BLaER1 treated with 17β-estradiol and CSF1 and Interleukin-3, amounts not matched to agents 10 nM and 100 nM (cell line): ENCODE results near the gene HIPK1.

Experiments
- H3K27ac ChIP-seq, 11 experiments: shearing (Covaris generic); formaldehyde crosslinking; 2 replicates each; pipeline ENCODE4 v1.8.1; 2022
- H3K27me3 ChIP-seq, 11 experiments: shearing (Covaris generic); formaldehyde crosslinking; 2 replicates each; pipeline ENCODE4 v1.8.1; 2022
- H3K36me3 ChIP-seq, 11 experiments: shearing (Covaris generic); formaldehyde crosslinking; 2 replicates each; pipeline ENCODE4 v1.8.1; 2022
- H3K4me1 ChIP-seq, 10 experiments: shearing (Covaris generic); formaldehyde crosslinking; 2 replicates each; pipeline ENCODE4 v1.8.1; 2022
- H3K4me2 ChIP-seq, 11 experiments: shearing (Covaris generic); formaldehyde crosslinking; 2 replicates each; pipeline ENCODE4 v1.8.1; 2022
- H3K4me3 ChIP-seq, 10 experiments: shearing (Covaris generic); formaldehyde crosslinking; 2 replicates each; pipeline ENCODE4 v1.8.1; 2022
- H3K9ac ChIP-seq, 11 experiments: shearing (Covaris generic); formaldehyde crosslinking; 2 replicates each; pipeline ENCODE4 v1.8.1; 2022
- H3K9me3 ChIP-seq, 11 experiments: shearing (Covaris generic); formaldehyde crosslinking; replicated peaks in 1 of 11; 2 replicates each; pipeline ENCODE4 v1.8.1; 2022
- H4K20me1 ChIP-seq, 11 experiments: shearing (Covaris generic); formaldehyde crosslinking; 2 replicates each; pipeline ENCODE4 v1.8.1; 2022
- Cebpa-rat ChIP-seq, 11 experiments: shearing (Covaris generic); IDR thresholded peaks; 2 replicates each; pipeline ENCODE4 v1.8.1; 2022

HIPK1 gene

GRCh38 chr1:114026797-114027196 lies 97.7 kb downstream of the HIPK1 start:
- no peak overlapping the region for H3K4me2 ChIP-seq
- TF ChIP-seq Cebpa-rat (IDR thresholded peaks at IDR 0.05), result no peak
- H3K4me3 ChIP-seq, result no peak overlapping the region
- no peaks in the 10 kb centered on the region for H3K36me3 ChIP-seq
- H3K4me1 ChIP-seq, result no peaks in the 10 kb centered on the region
- H4K20me1 ChIP-seq, result no peaks in the 10 kb centered on the region
- no peaks in the 10 kb centered on the region for H3K27me3 ChIP-seq
- H3K9ac ChIP-seq, result no peak overlapping the region
- no peak overlapping the region for H3K27ac ChIP-seq
- no peaks in the 10 kb centered on the region for H3K9me3 ChIP-seq
